ENCODE data around the gene LAMA4.

DNA sequence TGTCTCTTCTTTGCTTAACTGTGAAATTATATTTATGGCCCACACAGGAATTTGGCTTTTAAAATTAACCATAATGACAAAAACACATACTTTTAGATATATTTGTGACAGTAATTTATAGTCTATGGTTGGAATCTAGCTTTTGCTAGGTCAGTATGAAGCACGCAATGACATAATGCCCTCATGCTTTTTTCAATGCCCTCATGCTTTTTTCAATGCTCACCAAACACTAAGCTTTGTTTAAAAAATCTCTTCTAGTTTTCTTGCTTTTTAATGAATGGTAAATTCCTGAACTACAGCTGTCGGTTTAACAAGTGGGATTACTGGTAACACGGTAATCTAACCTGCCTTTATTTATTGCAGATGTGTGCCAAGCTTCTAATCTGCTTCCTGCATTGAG, 187.8 kb downstream of the LAMA4 start:
- TF ChIP-seq POLR2A (IDR thresholded peaks at IDR 0.05; ENCODE audit: low read length) = no peak
- TF ChIP-seq NPAS2 (CRISPR knock-in tag; IDR thresholded peaks at IDR 0.05; ENCODE audit: borderline replicate concordance) = no peak

All from A549 (cell line).